ENCODE results near the gene APOL1.
"Not testable (repeated sequence)": the region's sequence is repeated elsewhere in the genome, so short reads cannot be mapped to it uniquely, and the experiment has no call there.

The APOL1 gene

GRCh38 chr22:36252754-36253522 lies at the start of gene APOL1:
Gene APOL1 (plus strand): TSS chr22:36253133. CDS start chr22:36254956, 1,823 bp downstream.
- Histone ChIP-seq H3K4me3 (ENCODE audit: low read length) (no peak within 1 kb of the TSS), H3K36me3 (ENCODE audit: insufficient read depth, low read length) (no peaks in the 10 kb centered on the region)

GRCh38 chr22:36203441-36203840 lies 49.5 kb upstream of the APOL1 start:
- not testable (repeated sequence) for H3K36me3 ChIP-seq (ENCODE audit: insufficient read depth, low read length); H3K4me1 ChIP-seq (ENCODE audit: insufficient read depth, low read length); H3K9me3 ChIP-seq (ENCODE audit: low read length); H3K27me3 ChIP-seq (ENCODE audit: insufficient read depth, low read length); H2AFZ ChIP-seq (ENCODE audit: low read depth, low read length); H3K4me3 ChIP-seq (ENCODE audit: low read length)

More at GRCh38 chr22:36252754-36253522, at the start of gene APOL1:
- Histone ChIP-seq H2AFZ (ENCODE audit: low read depth, low read length) (no peak within 1 kb of the TSS), H3K27me3 (ENCODE audit: insufficient read depth, low read length) (no peaks in the 10 kb centered on the region), H3K9me3 (ENCODE audit: low read length) (no peaks in the 10 kb centered on the region), H3K4me1 (ENCODE audit: insufficient read depth, low read length) (peaks cover 2% of the 10 kb centered on the region)

GRCh38 chr22:36204001-36204631 lies 48.8 kb upstream of the APOL1 start:
- H3K9me3 ChIP-seq (ENCODE audit: low read length) = no peaks in the 10 kb centered on the region
- H3K36me3 ChIP-seq (ENCODE audit: insufficient read depth, low read length) = no peaks in the 10 kb centered on the region
- no peak overlapping the region for H2AFZ ChIP-seq (ENCODE audit: low read depth, low read length)
- peaks cover 2% of the 10 kb centered on the region for H3K4me1 ChIP-seq (ENCODE audit: insufficient read depth, low read length)
- no peak overlapping the region for H3K4me3 ChIP-seq (ENCODE audit: low read length)
- no peaks in the 10 kb centered on the region for H3K27me3 ChIP-seq (ENCODE audit: insufficient read depth, low read length)

GRCh38 chr22:36204632-36205015 lies 48.3 kb upstream of the APOL1 start:
- H3K4me1 ChIP-seq (ENCODE audit: insufficient read depth, low read length) = peaks cover 2% of the 10 kb centered on the region
- no peak overlapping the region for H2AFZ ChIP-seq (ENCODE audit: low read depth, low read length)
- no peaks in the 10 kb centered on the region for H3K27me3 ChIP-seq (ENCODE audit: insufficient read depth, low read length)
- no peak overlapping the region for H3K4me3 ChIP-seq (ENCODE audit: low read length)
- no peaks in the 10 kb centered on the region for H3K36me3 ChIP-seq (ENCODE audit: insufficient read depth, low read length)
- H3K9me3 ChIP-seq (ENCODE audit: low read length) = no peaks in the 10 kb centered on the region

DNA sequence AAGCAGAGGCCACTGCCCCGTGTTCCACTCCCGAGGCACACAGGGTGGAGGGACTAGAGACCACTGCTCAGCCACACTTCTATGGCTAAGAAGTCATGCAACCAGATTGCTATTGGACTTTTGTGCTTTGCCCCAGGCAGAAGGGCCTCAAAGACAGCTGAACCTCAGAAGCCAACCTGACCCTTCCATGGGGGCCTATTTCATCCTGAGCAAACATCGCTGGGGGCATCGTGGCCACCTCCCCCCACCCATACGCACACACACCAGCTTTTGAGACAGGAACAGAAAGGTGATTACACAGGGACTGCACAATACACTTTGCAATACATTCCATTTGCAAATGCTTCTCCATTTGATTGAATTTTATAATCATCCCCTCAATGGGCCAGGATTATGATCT lies 47.4 kb upstream of the APOL1 start:
- H3K4me3 ChIP-seq (ENCODE audit: low read length); H3K27me3 ChIP-seq (ENCODE audit: insufficient read depth, low read length); H3K36me3 ChIP-seq (ENCODE audit: insufficient read depth, low read length); H3K9me3 ChIP-seq (ENCODE audit: low read length); H3K4me1 ChIP-seq (ENCODE audit: insufficient read depth, low read length); H2AFZ ChIP-seq (ENCODE audit: low read depth, low read length): not testable (repeated sequence)

DNA sequence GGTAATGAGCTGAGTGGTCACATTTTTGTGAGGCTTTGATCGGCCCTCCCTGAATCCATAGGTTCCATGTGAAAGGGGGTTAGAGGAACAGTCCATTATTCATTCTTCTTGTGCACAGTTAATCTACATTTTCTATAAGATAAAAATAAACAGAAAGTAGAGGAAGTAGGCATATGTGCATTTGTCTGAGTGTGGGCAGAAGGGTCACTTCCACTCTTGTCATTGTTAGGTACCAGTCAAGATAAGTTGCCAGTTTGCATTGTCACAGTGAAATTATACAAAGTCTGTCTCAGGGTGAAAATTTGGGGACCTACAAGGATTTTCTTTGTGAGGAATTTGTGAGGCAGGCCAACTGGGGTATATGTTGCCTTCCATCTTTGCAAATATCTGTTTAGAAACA lies 46.7 kb upstream of the APOL1 start:
- Histone ChIP-seq H3K4me3 (ENCODE audit: low read length) (no peak overlapping the region), H3K9me3 (ENCODE audit: low read length) (no peaks in the 10 kb centered on the region), H3K36me3 (ENCODE audit: insufficient read depth, low read length) (no peaks in the 10 kb centered on the region), H3K27me3 (ENCODE audit: insufficient read depth, low read length) (no peaks in the 10 kb centered on the region), H3K4me1 (ENCODE audit: insufficient read depth, low read length) (peaks cover 2% of the 10 kb centered on the region), H2AFZ (ENCODE audit: low read depth, low read length) (no peak overlapping the region)

- Histone ChIP-seq H3K9me3 (ENCODE audit: low read length) (no peaks in the 10 kb centered on the region), H3K27me3 (ENCODE audit: insufficient read depth, low read length) (no peaks in the 10 kb centered on the region), H3K4me3 (ENCODE audit: low read length) (no peak overlapping the region), H2AFZ (ENCODE audit: low read depth, low read length) (no peak overlapping the region), H3K4me1 (ENCODE audit: insufficient read depth, low read length) (peaks cover 4% of the 10 kb centered on the region), H3K36me3 (ENCODE audit: insufficient read depth, low read length) (no peaks in the 10 kb centered on the region)
Measured at GRCh38 chr22:36208162-36208765, 44.7 kb upstream of the APOL1 start.

- Histone ChIP-seq H2AFZ (ENCODE audit: low read depth, low read length) (no peak overlapping the region), H3K36me3 (ENCODE audit: insufficient read depth, low read length) (no peaks in the 10 kb centered on the region), H3K4me1 (ENCODE audit: insufficient read depth, low read length) (peaks cover 8% of the 10 kb centered on the region), H3K4me3 (ENCODE audit: low read length) (no peak overlapping the region), H3K9me3 (ENCODE audit: low read length) (no peaks in the 10 kb centered on the region), H3K27me3 (ENCODE audit: insufficient read depth, low read length) (no peaks in the 10 kb centered on the region)
Measured at GRCh38 chr22:36208914-36209313, 44.0 kb upstream of the APOL1 start.

- H3K4me1 ChIP-seq (ENCODE audit: insufficient read depth, low read length); H3K4me3 ChIP-seq (ENCODE audit: low read length); H2AFZ ChIP-seq (ENCODE audit: low read depth, low read length); H3K9me3 ChIP-seq (ENCODE audit: low read length); H3K36me3 ChIP-seq (ENCODE audit: insufficient read depth, low read length); H3K27me3 ChIP-seq (ENCODE audit: insufficient read depth, low read length): not testable (repeated sequence)
Measured at GRCh38 chr22:36209488-36209908, 43.4 kb upstream of the APOL1 start.

- Histone ChIP-seq H3K9me3 (ENCODE audit: low read length) (no peaks in the 10 kb centered on the region), H2AFZ (ENCODE audit: low read depth, low read length) (no peak overlapping the region)
Measured at GRCh38 chr22:36210224-36210623, 42.7 kb upstream of the APOL1 start.

GRCh38 chr22:36211237-36211861 lies 41.6 kb upstream of the APOL1 start:
- Histone ChIP-seq H3K4me1 (ENCODE audit: insufficient read depth, low read length) (peaks cover 7% of the 10 kb centered on the region), H3K27me3 (ENCODE audit: insufficient read depth, low read length) (no peaks in the 10 kb centered on the region), H3K36me3 (ENCODE audit: insufficient read depth, low read length) (no peaks in the 10 kb centered on the region), H2AFZ (ENCODE audit: low read depth, low read length) (no peak overlapping the region), H3K9me3 (ENCODE audit: low read length) (no peaks in the 10 kb centered on the region), H3K4me3 (ENCODE audit: low read length) (no peak overlapping the region)

More at GRCh38 chr22:36210224-36210623, 42.7 kb upstream of the APOL1 start:
- no peak overlapping the region for H3K4me3 ChIP-seq (ENCODE audit: low read length)
- H3K27me3 ChIP-seq (ENCODE audit: insufficient read depth, low read length) = no peaks in the 10 kb centered on the region
- H3K4me1 ChIP-seq (ENCODE audit: insufficient read depth, low read length) = peaks cover 8% of the 10 kb centered on the region
- H3K36me3 ChIP-seq (ENCODE audit: insufficient read depth, low read length) = no peaks in the 10 kb centered on the region

DNA sequence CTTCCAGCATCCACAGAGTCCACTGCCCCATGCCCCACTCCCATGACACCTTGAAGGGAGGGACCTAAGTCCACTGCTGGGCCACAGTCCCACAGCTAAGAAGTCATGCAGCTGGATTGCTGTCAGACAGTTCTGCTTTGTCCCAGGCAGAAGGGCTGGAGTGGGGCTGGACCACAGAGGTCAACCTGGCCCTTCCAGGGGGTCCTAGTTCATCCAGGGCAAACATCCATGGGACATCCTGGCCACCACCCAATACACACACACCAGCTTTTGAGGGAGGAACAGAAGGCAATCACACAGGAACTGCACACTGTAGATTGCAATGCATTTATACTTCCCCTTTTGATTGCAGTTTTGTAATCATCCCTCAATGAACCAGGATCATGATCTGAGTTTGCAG lies 40.0 kb upstream of the APOL1 start:
- Histone ChIP-seq H3K4me1 (ENCODE audit: insufficient read depth, low read length) (peaks cover 7% of the 10 kb centered on the region), H2AFZ (ENCODE audit: low read depth, low read length) (no peak overlapping the region), H3K27me3 (ENCODE audit: insufficient read depth, low read length) (no peaks in the 10 kb centered on the region)

DNA sequence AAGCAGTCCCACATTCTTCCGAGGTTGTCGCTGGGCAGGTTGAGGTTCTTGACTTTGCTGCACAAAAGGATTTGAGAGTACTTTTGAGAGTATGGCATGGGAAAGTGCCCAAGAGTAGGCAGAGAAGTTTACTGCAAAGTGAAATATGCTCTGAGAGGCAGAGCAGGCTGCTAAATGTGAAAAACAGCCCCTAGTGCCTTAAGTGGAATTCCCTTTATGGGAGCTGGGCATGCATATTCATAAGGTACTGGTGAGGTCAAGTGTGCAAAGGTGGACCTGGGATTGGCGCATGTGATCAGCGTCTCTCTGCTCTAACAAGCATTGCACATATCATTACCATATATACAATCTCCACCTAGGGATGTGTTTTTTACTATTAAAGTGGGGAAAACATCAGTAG lies 39.3 kb upstream of the APOL1 start:
- Histone ChIP-seq H3K36me3 (ENCODE audit: insufficient read depth, low read length) (no peaks in the 10 kb centered on the region), H3K4me1 (ENCODE audit: insufficient read depth, low read length) (peaks cover 7% of the 10 kb centered on the region), H2AFZ (ENCODE audit: low read depth, low read length) (no peak overlapping the region), H3K9me3 (ENCODE audit: low read length) (no peaks in the 10 kb centered on the region), H3K4me3 (ENCODE audit: low read length) (no peak overlapping the region), H3K27me3 (ENCODE audit: insufficient read depth, low read length) (no peaks in the 10 kb centered on the region)

More for the DNA sequence above, 40.0 kb upstream of the APOL1 start:
- no peaks in the 10 kb centered on the region for H3K9me3 ChIP-seq (ENCODE audit: low read length)
- no peak overlapping the region for H3K4me3 ChIP-seq (ENCODE audit: low read length)
- H3K36me3 ChIP-seq (ENCODE audit: insufficient read depth, low read length) = no peaks in the 10 kb centered on the region

All from neuron (in vitro differentiated cells).